KMS-11 (cell line): Measurements from ENCODE around the gene GRM2.

ENCODE experiments used
- H2AFZ ChIP-seq: fragments of 200-600 bp; sonication (generic); 2 replicates; pipeline ENCODE4 v1.6.1; 2016; ENCODE audit warnings: antibody characterized with exemption, mixed run types, low read depth
- H3K27ac ChIP-seq: fragments of 200-600 bp; sonication (generic); 2 replicates; pipeline ENCODE4 v1.6.1; 2016; ENCODE audit warnings: mild to moderate bottlenecking, mixed run types
- H3K27me3 ChIP-seq: fragments of 200-600 bp; sonication (generic); 2 replicates; pipeline ENCODE4 v1.6.1; 2017; ENCODE audit warnings: mild to moderate bottlenecking, low read depth, mixed run types, moderate library complexity; ENCODE audit not compliant: insufficient read depth
- H3K36me3 ChIP-seq: fragments of 200-600 bp; sonication (generic); 2 replicates; pipeline ENCODE4 v1.6.1; 2017; ENCODE audit warnings: mild to moderate bottlenecking, mixed run types; ENCODE audit not compliant: insufficient read depth
- H3K4me1 ChIP-seq: fragments of 200-600 bp; sonication (generic); 2 replicates; pipeline ENCODE4 v1.6.1; 2016; ENCODE audit warnings: mild to moderate bottlenecking, low read depth, mixed run types; ENCODE audit not compliant: poor library complexity, severe bottlenecking
- H3K4me2 ChIP-seq: fragments of 200-600 bp; sonication (generic); 2 replicates; pipeline ENCODE4 v1.7.0; 2016; ENCODE audit warnings: mild to moderate bottlenecking, mixed run types
- H3K4me3 ChIP-seq: fragments of 200-600 bp; sonication (generic); IDR thresholded peaks from 2 replicates; pipeline ENCODE4 v1.6.1; 2017; ENCODE audit warnings: low read depth, low read length, mixed read lengths; ENCODE audit not compliant: insufficient read depth
- H3K79me2 ChIP-seq: fragments of 200-600 bp; sonication (generic); 2 replicates; pipeline ENCODE4 v1.6.1; 2016; ENCODE audit warnings: low read depth, mixed run types; ENCODE audit not compliant: insufficient read depth
- H3K9ac ChIP-seq: fragments of 200-600 bp; sonication (generic); 2 replicates; pipeline ENCODE4 v1.6.1; 2016; ENCODE audit warnings: mild to moderate bottlenecking, mixed run types
- H4K20me1 ChIP-seq: fragments of 200-600 bp; sonication (generic); 2 replicates; pipeline ENCODE4 v1.6.1; 2016; ENCODE audit warnings: mild to moderate bottlenecking, mixed run types; ENCODE audit not compliant: insufficient read depth
- CTCF ChIP-seq: fragments of 200-600 bp; sonication (generic); conservative IDR thresholded peaks from 2 replicates; pipeline ENCODE4 v1.6.1; 2017; ENCODE audit warnings: low read depth, mild to moderate bottlenecking, antibody characterized with exemption, low read length, moderate library complexity, mixed read lengths

GRM2 gene

GRCh38 chr3:51678641-51679040, 28.2 kb upstream of the GRM2 start:
- Histone ChIP-seq H3K9ac (no peak overlapping the region), H3K4me3 (no peak overlapping the region), H3K4me2 (no peak overlapping the region), H3K27ac (no peak overlapping the region), H2AFZ (no peak overlapping the region), H3K36me3 (no peaks in the 10 kb centered on the region), H4K20me1 (no peaks in the 10 kb centered on the region), H3K27me3 (no peaks in the 10 kb centered on the region), H3K79me2 (no peaks in the 10 kb centered on the region), H3K4me1 (peaks cover 18% of the 10 kb centered on the region)
- no peak for TF ChIP-seq CTCF

- no peak for TF ChIP-seq CTCF
- Histone ChIP-seq H3K27ac (no peak overlapping the region), H3K4me2 (no peak overlapping the region), H3K4me1 (peaks cover 18% of the 10 kb centered on the region), H3K27me3 (no peaks in the 10 kb centered on the region), H3K4me3 (no peak overlapping the region), H3K9ac (no peak overlapping the region), H3K79me2 (no peaks in the 10 kb centered on the region), H4K20me1 (no peaks in the 10 kb centered on the region), H2AFZ (no peak overlapping the region), H3K36me3 (no peaks in the 10 kb centered on the region)
Measured at GRCh38 chr3:51679318-51679717, 27.6 kb upstream of the GRM2 start.

- no peaks in the 10 kb centered on the region for H3K79me2 ChIP-seq
- H3K4me1 ChIP-seq, result peaks cover 18% of the 10 kb centered on the region
- no peak overlapping the region for H3K4me3 ChIP-seq
- H4K20me1 ChIP-seq, result no peaks in the 10 kb centered on the region
- H3K27me3 ChIP-seq, result no peaks in the 10 kb centered on the region
- H2AFZ ChIP-seq, result no peak overlapping the region
- H3K9ac ChIP-seq, result no peak overlapping the region
- no peak overlapping the region for H3K27ac ChIP-seq
- H3K4me2 ChIP-seq, result no peak overlapping the region
- TF ChIP-seq CTCF, result no peak
- H3K36me3 ChIP-seq, result no peaks in the 10 kb centered on the region
Measured at GRCh38 chr3:51679777-51680176, 27.1 kb upstream of the GRM2 start.

- H3K27ac ChIP-seq, result no peak overlapping the region
- H3K27me3 ChIP-seq, result no peaks in the 10 kb centered on the region
- H3K4me3 ChIP-seq, result no peak overlapping the region
- H4K20me1 ChIP-seq, result no peaks in the 10 kb centered on the region
- H3K4me1 ChIP-seq, result peaks cover 18% of the 10 kb centered on the region
- no peak for TF ChIP-seq CTCF
- no peak overlapping the region for H2AFZ ChIP-seq
- no peak overlapping the region for H3K4me2 ChIP-seq
- no peak overlapping the region for H3K9ac ChIP-seq
- H3K36me3 ChIP-seq, result no peaks in the 10 kb centered on the region
- no peaks in the 10 kb centered on the region for H3K79me2 ChIP-seq
Measured at GRCh38 chr3:51680196-51680595, 26.7 kb upstream of the GRM2 start.
